Activated CD4-positive, alpha-beta T cell treated with anti-CD3 and anti-CD28 coated beads, Interleukin-2, Interleukin-4, amounts not matched to agents 100 ng/mL and 50 ng/mL, durations not matched to agents 16 hours and 8 hours (primary cell): ENCODE results near the gene LSM12.
"Not testable (repeated sequence)": the region's sequence is repeated elsewhere in the genome, so short reads cannot be mapped to it uniquely, and the experiment has no call there.

Experiments
- DNase-seq: peaks from one replicate; pipeline ENCODE4 v3.0.0-alpha.2; 2020; ENCODE audit warnings: low spot score

LSM12 gene

DNA sequence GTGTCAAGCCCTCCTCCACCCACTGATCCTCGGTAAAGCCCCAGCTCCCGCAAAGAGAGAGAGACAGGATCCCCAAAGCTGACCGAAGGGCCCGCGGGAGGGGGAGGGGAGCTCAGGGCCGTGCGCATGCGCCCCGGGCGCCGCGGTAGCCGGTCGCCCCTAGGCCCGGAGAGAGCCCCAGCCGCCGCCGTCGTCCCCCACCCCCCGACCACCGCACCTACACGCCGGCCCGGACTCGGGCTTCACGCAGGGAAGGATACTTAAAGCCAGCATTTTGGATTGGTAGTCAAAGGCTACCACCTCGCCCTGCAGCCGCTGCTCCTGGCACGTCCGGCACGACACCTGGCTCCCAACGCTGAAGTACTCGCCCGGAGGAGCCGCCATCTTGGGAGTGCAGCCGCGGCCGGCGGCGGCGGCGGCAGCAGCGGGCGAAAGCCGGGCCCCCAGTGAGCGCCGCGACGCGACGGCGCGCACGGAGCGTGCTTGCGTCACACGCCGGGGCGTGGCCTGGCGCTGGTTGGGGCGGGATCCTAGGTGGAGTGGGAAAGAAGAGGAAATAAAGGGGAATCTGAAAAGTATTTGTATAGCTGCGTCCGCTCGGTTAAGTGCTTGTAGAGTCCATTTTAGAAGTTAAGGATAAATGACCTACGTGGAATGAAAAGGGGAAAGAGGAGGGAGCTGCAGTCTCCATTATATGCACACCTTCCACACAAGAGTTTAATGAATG is at the start of gene LSM12:
Gene LSM12 (minus strand): TSS at position 468 of the 727 bp plus-strand sequence. CDS start 84 bp downstream, at position 384.
- peak; percentile 92 for DNase-seq

GRCh38 chr17:44115585-44116415 is 49.3 kb upstream of the LSM12 start:
- DNase-seq: no peak

- DNase-seq: no peak
Observed at GRCh38 chr17:44113868-44114840, 47.7 kb upstream of the LSM12 start.

DNA sequence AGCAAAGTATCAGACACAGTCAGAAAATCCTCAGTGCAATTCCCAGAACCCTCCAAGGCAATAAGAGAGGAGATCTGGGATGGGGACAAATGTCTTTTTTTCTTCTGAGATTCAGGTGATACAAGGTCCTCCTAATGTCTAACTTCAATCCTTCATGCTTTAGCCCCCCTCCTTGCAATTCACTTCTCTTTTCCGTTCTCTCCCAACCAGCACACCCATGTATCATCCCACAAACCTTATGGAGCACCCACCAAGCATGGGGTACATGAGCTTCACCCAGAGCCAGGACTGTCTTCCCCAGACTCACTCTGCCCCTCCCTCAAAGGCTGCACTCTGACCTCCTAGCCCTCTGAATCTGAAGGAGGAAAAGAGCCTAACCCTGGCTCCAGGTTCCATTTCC is 46.9 kb upstream of the LSM12 start:
- DNase-seq: no peak

GRCh38 chr17:44112284-44113280 is 46.1 kb upstream of the LSM12 start:
- no peak for DNase-seq

DNA sequence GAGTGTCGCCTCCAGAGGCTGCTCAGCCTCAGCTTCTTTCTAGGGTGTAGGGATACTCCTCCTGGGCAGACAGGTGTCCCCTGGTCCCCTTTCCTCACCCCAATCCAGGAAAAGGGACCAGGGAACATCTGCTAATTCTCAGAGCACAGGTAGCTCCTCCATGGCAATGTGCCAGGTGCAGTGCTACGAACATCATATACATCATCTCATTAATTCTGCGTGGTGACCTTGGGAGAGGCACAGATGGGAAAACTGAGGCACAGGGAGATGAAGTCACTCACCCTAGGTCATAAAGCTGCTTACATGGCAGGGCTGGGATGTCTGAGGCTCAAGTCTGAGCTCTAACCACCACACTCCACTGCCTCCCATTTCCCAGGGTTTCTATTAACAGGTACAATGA is 45.3 kb upstream of the LSM12 start:
- DNase-seq: no peak

- peak; percentile 29 for DNase-seq
Observed at GRCh38 chr17:44110823-44111633, 44.6 kb upstream of the LSM12 start.

- DNase-seq: no peak
Observed at GRCh38 chr17:44110011-44110686, 43.7 kb upstream of the LSM12 start.

DNA sequence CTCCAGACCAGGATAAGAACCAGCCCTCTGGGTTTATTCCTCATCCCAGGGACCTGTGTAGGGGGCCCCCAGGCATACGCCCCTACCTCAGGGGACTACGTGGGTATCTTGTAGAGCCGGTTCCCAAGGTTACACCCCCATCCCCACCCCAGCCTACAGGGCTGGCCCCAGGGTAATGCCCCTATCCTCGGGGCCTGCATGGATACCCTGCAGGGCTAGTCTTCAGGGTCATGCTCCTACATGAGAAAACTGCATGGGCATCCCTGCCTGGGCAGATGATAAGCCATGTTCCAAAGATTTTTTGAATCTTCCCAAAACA is 42.8 kb upstream of the LSM12 start:
- no peak for DNase-seq

- no peak for DNase-seq
Observed at GRCh38 chr17:44108440-44109311, 42.2 kb upstream of the LSM12 start.

- DNase-seq: no peak
Observed at GRCh38 chr17:44106801-44107200, 40.3 kb upstream of the LSM12 start.

GRCh38 chr17:44105941-44106340 is 39.5 kb upstream of the LSM12 start:
- DNase-seq: no peak

GRCh38 chr17:44105483-44105882 is 39.0 kb upstream of the LSM12 start:
- DNase-seq: no peak

- no peak for DNase-seq
Observed at GRCh38 chr17:44102849-44103622, 36.6 kb upstream of the LSM12 start.

- DNase-seq: not testable (repeated sequence)
Observed at GRCh38 chr17:44101858-44102257, 35.4 kb upstream of the LSM12 start.

DNA sequence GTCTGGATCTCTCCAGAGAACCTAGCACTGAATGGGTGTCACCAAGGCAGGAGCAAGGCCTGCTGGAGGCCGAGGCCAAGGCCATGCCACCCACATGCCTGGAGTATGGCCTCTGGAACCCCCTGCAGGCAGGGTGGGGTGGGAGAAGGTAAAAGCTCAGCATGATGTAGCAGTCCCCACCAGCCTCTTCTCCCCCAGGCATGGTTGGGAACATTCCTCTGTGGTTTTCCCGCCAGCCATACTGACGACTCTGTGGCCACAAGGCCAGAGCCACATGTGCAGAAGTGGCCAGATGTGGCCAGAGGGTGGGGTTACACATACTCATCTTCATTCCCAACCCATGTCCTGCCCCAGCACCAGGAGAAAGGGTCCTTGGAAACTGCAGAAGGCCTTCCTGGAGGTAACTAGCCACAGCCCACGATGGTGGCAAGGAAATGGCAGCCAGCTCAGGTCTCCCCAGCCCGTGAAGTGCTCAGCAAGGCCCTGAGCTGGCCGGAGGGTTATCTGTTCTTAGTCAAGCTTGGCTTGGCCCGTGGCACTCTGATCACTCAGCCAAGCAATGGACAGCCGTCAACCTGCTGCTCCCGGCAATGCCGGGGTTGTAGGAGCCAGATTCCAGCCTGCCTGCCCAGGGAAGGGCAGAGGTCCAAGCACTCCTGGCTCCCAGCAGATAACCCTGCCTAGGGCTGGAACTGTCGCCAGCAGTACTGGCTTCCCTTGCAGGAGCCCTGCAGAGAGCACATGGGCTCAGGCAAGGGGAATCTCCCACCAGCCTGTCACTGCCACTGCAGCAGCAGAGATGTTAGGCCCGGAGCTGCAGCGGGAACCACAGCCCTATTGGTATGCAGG is 30.9 kb upstream of the LSM12 start:
- DNase-seq: no peak
